Heart right ventricle (tissue), 16 donors: Measurements from ENCODE around the gene DBP. TPM values are rescaled to one million over a fixed set of nuclear protein-coding genes. Genes with fewer than 3 reads are reported as not detected.

ENCODE experiments used
- ATAC-seq, 8 donors: fragments of 200-7000 bp; cut with Tn5 transposase; one replicate each; pipeline ENCODE4 v1.9.1; 2020; ENCODE audit warnings: mild to moderate bottlenecking in 8 of 8, moderate library complexity in 8 of 8, moderate number of reproducible peaks in 1 of 8
- DNase-seq, 2 donors: peaks; one replicate each; pipeline ENCODE4 v3.0.0-alpha.2; 2020
- H3K27ac ChIP-seq, 10 donors: fragments of 200-600 bp; sonication (generic) in 2 of 10; one replicate each; pipeline versions ENCODE4 v1.5.0 to v1.8.0; 2020 to 2022; ENCODE audit warnings: mild to moderate bottlenecking in 3 of 10
- H3K27me3 ChIP-seq, 7 donors: fragments of 200-600 bp; one replicate each; pipeline ENCODE4 v1.8.0; 2021 to 2022; ENCODE audit warnings: mild to moderate bottlenecking in 2 of 7
- H3K36me3 ChIP-seq, 9 donors: fragments of 200-600 bp; sonication (generic) in 1 of 9; one replicate each; pipeline versions ENCODE4 v1.5.0 to v1.8.0; 2020 to 2022; ENCODE audit warnings: mild to moderate bottlenecking in 2 of 9
- H3K4me1 ChIP-seq, 9 donors: fragments of 200-600 bp; sonication (generic) in 1 of 9; one replicate each; pipeline versions ENCODE4 v1.5.0 to v1.8.0; 2020 to 2022; ENCODE audit warnings: mild to moderate bottlenecking in 4 of 9
- H3K4me3 ChIP-seq, 10 donors: fragments of 200-600 bp; sonication (generic) in 2 of 10; one replicate each; pipeline versions ENCODE4 v1.5.0 to v1.8.0; 2020 to 2022; ENCODE audit warnings: mild to moderate bottlenecking in 7 of 10, moderate library complexity in 2 of 10
- H3K9me3 ChIP-seq, 11 donors: fragments of 200-600 bp in 10 of 11; sonication (generic) in 2 of 11; one replicate each; pipeline versions ENCODE4 v1.5.0 to v1.8.0; 2013 to 2022; ENCODE audit warnings: mild to moderate bottlenecking in 2 of 11, control low read depth in 1 of 11, moderate library complexity in 1 of 11
- CTCF ChIP-seq, 9 donors: fragments of 200-600 bp; sonication (generic) in 2 of 9; IDR thresholded peaks; one replicate each; pipeline versions ENCODE4 v1.5.0 to v1.8.0; 2021 to 2022; ENCODE audit warnings: antibody characterized with exemption in 9 of 9, mild to moderate bottlenecking in 5 of 9, moderate library complexity in 1 of 9
- WGBS, 2 donors: extraction: QIAGEN DNeasy Blood & Tissue Kit; methylation state at CpG; one replicate each; pipeline ENCODE4 v1.1.7; 2013; ENCODE audit warnings: inconsistent platforms in 1 of 2; 5-methylcytosine and 5-hydroxymethylcytosine counted together
- intact Hi-C, 10 donors: fragments of 100-400 bp; cut with DNase I; formaldehyde crosslinking; loops; one replicate each; pipeline versions ENCODE4 v1.11.1 to v1.14.2; 2022
- polyA plus RNA-seq, 2 donors: library from polyadenylated mRNA; stranded (reverse); fragments of 200-250 nt; gene quantifications; one replicate each; pipeline ENCODE4 v1.2.3, GENCODE V29; 2013
- total RNA-seq, 10 donors: library from RNA; stranded (reverse); fragmentation: NEBNext Ultra II Directional in 3 of 10; extraction: Animal tissue kit (Norgen Biotek cat#: 25700) in 3 of 10; gene quantifications; one replicate each; pipeline versions ENCODE4 v1.2.1 to v1.2.4, GENCODE V29; 2021 to 2023
- donor health status: Arrhythmogenic right ventricular cardiomyopathy.
- donor health status: ischemic (EF 13 %, LVEDD 7.1; RV severe dilation, severe dysfunction).
- donor health status: healthy with polysubstance abuse.
- donor health status: DM: no; HTN: yes; CAD: no.
- donor health status: DM: no; HTN: no; CAD: no.
- donor health status: ischemic (EF 25% LVEDD 6.9; RV normal size, moderate dysfunction).
- donor health status: ischemic (EF 25% LVEDD 5.7; RV mildly dilated, moderate dysfunction).
- donor health status: healthy.
- donor health status: DM: yes; HTN: yes; CAD: no.
- donor health status: Ischemic cardiomyopathy.
- donor health status: ischemic (EF 35%, LVEDD 5.7; RV mildly dilated, moderate dysfunction).
- donor health status: nonischemic (EF 11% LVEDD 7.7; RV severe dilation, severe dysfunction).
- donor health status: DM: yes; HTN: yes; CAD: no.
- donor health status: PGD.
- donor health status: ischemic (EF 29% LVEDD 5.4; RV normal size, mild dysfunction).
- donor health status: nonischemic (EF 23%, LVEDD 6.1; RV moderate dilation, normal function).

Gene DBP
- total and polyA plus RNA-seq, 12 donors, result 2.4 to 30.0 (median 12.2) TPM

- no peak for ATAC-seq
- TF ChIP-seq CTCF (IDR thresholded peaks at IDR 0.05), result no peak
- H3K27ac ChIP-seq, result peak overlapping the region in 9 of 10 donors; percentile 90 to 98 (median 96)
- no peaks in the 10 kb centered on the region for H3K9me3 ChIP-seq
- peak overlapping the region in 7 of 10 donors; percentile 21 to 92 (median 81) for H3K4me3 ChIP-seq
- DNase-seq, result peak in 1 of 2 donors; percentile 29
- intact Hi-C loops, result loop anchor here in 3 of 10 donors (5.0 to 10.0 kb wide), 2 partner anchors 326 to 518 kb away; partner anchors contain the start of genes FTL (in 2 of the 3), HRC (in 1 of the 3) and TRPM4 (in 1 of the 3)
- H3K4me1 ChIP-seq, result peaks cover 11 to 41% (median 25%) of the 10 kb centered on the region in 9 donors
- H3K36me3 ChIP-seq, result no peaks in the 10 kb centered on the region
- no peaks in the 10 kb centered on the region for H3K27me3 ChIP-seq
- 76 to 79% methylated on average over 16 of the region's 16 CpGs for WGBS, 2 donors
These were observed 1.7 kb upstream of the DBP start for GRCh38 chr19:48638831-48639381.

GRCh38 chr19:48637948-48638830 lies 1.0 kb upstream of the DBP start:
- DNase-seq (peak; percentile 72 to 92), ATAC-seq (peak; percentile 36 to 65 (median 54))
- peak overlapping the region in 9 of 10 donors; percentile 60 to 92 (median 76) for H3K4me3 ChIP-seq
- no peaks in the 10 kb centered on the region for H3K27me3 ChIP-seq
- no peaks in the 10 kb centered on the region for H3K9me3 ChIP-seq
- intact Hi-C loops, result loop anchor here in 3 of 10 donors (5.0 to 10.0 kb wide), 2 partner anchors 327 to 519 kb away; partner anchors contain the start of genes FTL (in 2 of the 3), HRC (in 1 of the 3) and TRPM4 (in 1 of the 3)
- peak overlapping the region; percentile 90 to 98 (median 96) for H3K27ac ChIP-seq
- TF ChIP-seq CTCF (IDR thresholded peaks at IDR 0.05), result peak in 1 of 9 donors; percentile 8
- H3K4me1 ChIP-seq, result peaks cover 18 to 48% (median 32%) of the 10 kb centered on the region in 9 donors
- WGBS, 2 donors, result 9 to 10% methylated on average over 29 of the region's 29 CpGs
- H3K36me3 ChIP-seq, result peaks cover 0 to 4% (median 0%) of the 10 kb centered on the region in 9 donors

DNA sequence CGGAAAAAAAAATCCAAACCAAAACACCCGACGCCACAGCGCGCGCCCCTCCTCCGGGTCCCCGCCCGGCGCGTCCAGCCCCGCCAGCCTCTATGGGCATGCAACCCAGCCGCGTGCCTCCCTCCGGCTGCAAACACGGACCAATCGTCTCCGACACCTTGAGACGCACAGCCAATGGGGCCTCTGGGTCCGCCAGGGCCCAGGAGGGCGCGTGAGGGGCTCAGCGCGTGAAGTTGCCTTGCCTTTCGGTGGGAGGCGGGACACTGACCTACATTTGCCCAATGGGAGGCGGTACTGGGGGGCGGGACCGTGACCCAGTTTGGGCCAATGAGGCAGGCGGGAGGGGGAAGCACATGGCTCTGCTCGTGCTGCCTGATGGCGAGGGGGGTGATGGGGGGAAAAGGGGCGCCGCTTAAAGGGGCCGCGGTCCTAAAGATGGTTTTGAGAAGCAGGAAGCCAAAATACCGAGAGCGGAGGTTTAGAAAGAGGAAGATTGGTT lies 319 bp upstream of the DBP start:
- H3K4me1 ChIP-seq, result peaks cover 19 to 55% (median 39%) of the 10 kb centered on the region in 9 donors
- ATAC-seq (peak; percentile 73 to 87 (median 82)), DNase-seq (peak; percentile 99 to 100)
- no peaks in the 10 kb centered on the region for H3K9me3 ChIP-seq
- H3K36me3 ChIP-seq, result peaks cover 0 to 11% (median 2%) of the 10 kb centered on the region in 9 donors
- TF ChIP-seq CTCF (IDR thresholded peaks at IDR 0.05), result no peak
- WGBS, 2 donors, result 1% methylated on average over 38 of the region's 38 CpGs
- H3K4me3 ChIP-seq, result peak overlapping the region; percentile 15 to 92 (median 75)
- peak overlapping the region; percentile 90 to 98 (median 96) for H3K27ac ChIP-seq
- no peaks in the 10 kb centered on the region for H3K27me3 ChIP-seq
- intact Hi-C loops, result loop anchor here in 3 of 10 donors (5.0 to 10.0 kb wide), 2 partner anchors 327 to 520 kb away; partner anchors contain the start of genes FTL (in 2 of the 3), HRC (in 1 of the 3) and TRPM4 (in 1 of the 3)
